OCI-LY1 (cell line): ENCODE measurements around the gene UPK3B.
"Not testable (repeated sequence)": the region's sequence is repeated elsewhere in the genome, so short reads cannot be mapped to it uniquely, and the experiment has no call there.

Experiments used
- H2AFZ ChIP-seq: fragments of 200-600 bp; sonication (generic), shearing (Covaris generic); 2 replicates; pipeline ENCODE4 v1.6.0; 2014; ENCODE audit warnings: antibody characterized with exemption, mild to moderate bottlenecking, low read length
- H3F3A ChIP-seq: fragments of 200-600 bp; sonication (generic), shearing (Covaris generic); 2 replicates; pipeline ENCODE4 v1.6.0; 2014; ENCODE audit warnings: mild to moderate bottlenecking, antibody characterized with exemption, low read length, moderate library complexity; ENCODE audit not compliant: insufficient read depth
- H3K27ac ChIP-seq: fragments of 200-600 bp; sonication (generic); 2 replicates; pipeline ENCODE4 v1.5.1; 2014; ENCODE audit warnings: low read length, mixed run types, mild to moderate bottlenecking, low read depth; ENCODE audit not compliant: poor library complexity, severe bottlenecking
- H3K27me3 ChIP-seq: fragments of 200-600 bp; sonication (generic); 2 replicates; pipeline ENCODE4 v1.6.0; 2014; ENCODE audit warnings: antibody characterized with exemption, mild to moderate bottlenecking, low read length, moderate library complexity; ENCODE audit not compliant: insufficient read depth
- H3K36me3 ChIP-seq: fragments of 200-600 bp; sonication (generic); 2 replicates; pipeline ENCODE4 v1.6.1; 2014; ENCODE audit warnings: mild to moderate bottlenecking, antibody characterized with exemption, low read length, moderate library complexity, mixed read lengths; ENCODE audit not compliant: insufficient read depth
- H3K4me1 ChIP-seq: fragments of 200-600 bp; sonication (generic); 2 replicates; pipeline ENCODE4 v1.5.1; 2014; ENCODE audit warnings: mild to moderate bottlenecking, low read length, moderate library complexity; ENCODE audit not compliant: insufficient read depth, severe bottlenecking
- H3K4me2 ChIP-seq: fragments of 200-600 bp; sonication (generic), shearing (Covaris generic); 2 replicates; pipeline ENCODE4 v1.6.1; 2014; ENCODE audit warnings: low read length
- H3K4me3 ChIP-seq: fragments of 200-600 bp; sonication (generic); 2 replicates; pipeline ENCODE4 v1.5.1; 2014; ENCODE audit warnings: low read length, low read depth, mild to moderate bottlenecking, mixed read lengths; ENCODE audit not compliant: poor library complexity, severe bottlenecking
- H3K79me2 ChIP-seq: fragments of 200-600 bp; shearing (Covaris generic); 2 replicates; pipeline ENCODE4 v1.6.1; 2016; ENCODE audit warnings: mixed run types, low read length, mixed read lengths; ENCODE audit not compliant: insufficient read depth
- H3K9ac ChIP-seq: fragments of 200-600 bp; sonication (generic), shearing (Covaris generic); 2 replicates; pipeline ENCODE4 v1.6.1; 2014; ENCODE audit warnings: mild to moderate bottlenecking, low read length, mixed read lengths
- H3K9me2 ChIP-seq: fragments of 200-600 bp; sonication (generic), shearing (Covaris generic); 2 replicates; pipeline ENCODE4 v1.6.1; 2014; ENCODE audit warnings: low read depth, mild to moderate bottlenecking, low read length, mixed read lengths
- H3K9me3 ChIP-seq: fragments of 200-600 bp; shearing (Covaris generic); 2 replicates; pipeline ENCODE4 v1.6.1; 2014; ENCODE audit warnings: low read length, mixed read lengths
- H4K20me1 ChIP-seq: fragments of 200-600 bp; sonication (generic), shearing (Covaris generic); 2 replicates; pipeline ENCODE4 v1.6.0; 2016; ENCODE audit warnings: mild to moderate bottlenecking, low read length; ENCODE audit not compliant: insufficient read depth

The UPK3B gene

DNA sequence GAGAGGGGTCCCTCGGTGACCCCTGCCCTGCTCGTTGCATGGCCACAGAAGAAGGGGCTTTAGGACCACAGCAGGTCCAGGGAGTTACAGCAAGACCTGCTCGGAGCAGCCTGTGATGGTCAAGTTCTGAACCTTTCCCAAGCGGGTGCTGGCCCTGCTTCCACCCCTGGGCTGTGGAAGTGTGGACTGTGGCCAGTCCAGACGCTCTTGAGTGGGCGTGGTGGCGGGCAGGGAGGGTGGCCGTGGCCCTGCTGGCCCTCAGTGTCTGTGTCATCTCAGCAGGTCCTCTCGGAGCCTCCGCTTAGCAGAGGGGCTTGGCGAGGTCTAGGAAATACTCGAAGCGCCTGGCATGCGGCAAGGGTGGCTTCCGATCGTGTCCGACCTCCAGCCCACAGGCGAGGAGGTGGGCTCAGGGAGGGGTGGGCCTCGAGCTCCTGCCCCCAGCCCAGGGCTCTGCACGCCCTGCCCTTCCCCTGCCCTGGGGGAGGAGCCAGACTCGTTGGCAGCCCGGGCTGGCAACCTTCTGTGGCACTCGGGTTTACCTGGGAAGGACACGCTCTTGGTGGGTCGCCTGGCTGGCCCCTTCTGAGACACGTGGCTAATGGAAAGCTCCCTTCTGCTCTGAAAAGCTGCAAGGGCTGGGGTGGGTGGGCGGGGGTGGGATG is 12.3 kb upstream of the UPK3B start:
- not testable (repeated sequence) for H3K27me3 ChIP-seq, H3K9me3 ChIP-seq, H3K27ac ChIP-seq, H3K4me2 ChIP-seq, H3K9me2 ChIP-seq, H3K36me3 ChIP-seq, H4K20me1 ChIP-seq, H2AFZ ChIP-seq, H3F3A ChIP-seq, H3K4me3 ChIP-seq, H3K4me1 ChIP-seq, H3K9ac ChIP-seq, H3K79me2 ChIP-seq

DNA sequence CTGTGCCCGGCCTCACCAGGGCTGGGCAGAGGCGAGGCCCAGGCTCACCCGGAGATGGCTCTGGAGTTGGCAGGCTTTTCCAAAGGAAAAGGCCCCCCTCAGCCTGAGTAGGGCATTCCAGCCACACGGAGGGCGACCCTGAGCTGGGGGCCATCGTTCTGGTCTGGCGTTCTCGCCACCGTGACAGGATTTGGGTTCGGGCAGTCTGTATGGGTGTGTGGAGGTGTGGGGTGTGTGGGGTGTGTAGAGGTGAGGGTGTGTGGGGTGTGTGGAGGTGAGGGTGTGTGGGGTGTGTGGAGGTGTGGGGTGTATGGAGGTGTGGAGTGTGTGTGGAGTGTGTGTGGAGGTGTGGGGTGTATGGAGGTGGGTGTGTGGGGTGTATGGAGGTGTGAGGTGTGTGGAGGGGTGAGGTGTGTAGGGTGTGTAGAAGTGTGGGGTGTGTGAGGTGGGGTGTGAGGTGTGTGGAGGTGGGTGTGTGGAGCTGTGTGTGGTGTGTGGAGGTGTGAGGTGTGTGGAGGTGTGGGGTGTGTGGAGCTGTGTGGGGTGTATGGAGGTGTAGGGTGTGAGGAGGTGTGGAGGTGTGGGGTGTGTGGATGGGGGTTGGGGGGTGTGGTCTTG is 11.7 kb upstream of the UPK3B start:
- not testable (repeated sequence) for H3K27me3 ChIP-seq, H4K20me1 ChIP-seq, H3F3A ChIP-seq, H3K9ac ChIP-seq, H3K9me3 ChIP-seq, H2AFZ ChIP-seq, H3K36me3 ChIP-seq, H3K9me2 ChIP-seq, H3K27ac ChIP-seq, H3K4me1 ChIP-seq, H3K79me2 ChIP-seq, H3K4me2 ChIP-seq, H3K4me3 ChIP-seq

DNA sequence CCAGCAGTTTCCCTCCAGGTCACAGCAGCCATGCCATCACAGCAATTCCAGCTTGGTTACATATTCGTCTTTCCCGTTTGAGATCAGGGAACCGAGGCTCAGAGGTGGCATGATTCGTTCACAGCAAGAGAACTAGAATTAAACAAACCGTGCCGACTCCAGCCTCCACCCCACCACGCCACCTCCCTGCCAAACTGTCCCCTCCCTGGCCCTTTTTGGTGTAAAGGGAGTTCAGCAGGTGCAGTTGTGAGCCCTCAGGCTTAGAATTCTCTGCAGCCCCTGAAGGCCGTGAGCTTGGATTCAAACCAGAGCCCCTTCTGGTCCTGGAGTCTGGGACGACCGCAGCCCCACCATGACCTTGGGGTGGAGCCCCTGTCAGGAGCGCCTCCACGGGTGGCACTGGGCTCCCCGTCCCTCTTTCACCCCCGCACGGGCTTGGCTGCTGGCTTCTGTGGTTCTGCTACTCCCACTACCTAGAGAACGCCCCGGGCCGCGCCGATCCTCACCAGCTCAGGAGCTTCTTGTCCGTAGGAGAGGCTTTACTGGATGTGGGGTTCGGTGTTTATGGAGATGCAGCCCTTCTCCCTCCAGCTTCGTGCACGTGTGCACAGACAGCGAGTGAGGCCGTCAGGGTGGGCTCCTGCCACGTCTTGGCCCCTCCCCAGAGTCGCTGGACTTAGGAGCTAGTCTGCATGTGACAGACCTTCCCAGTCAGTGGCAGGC is 11.0 kb upstream of the UPK3B start:
- H3K4me1 ChIP-seq, H2AFZ ChIP-seq, H3K9me3 ChIP-seq, H3K9me2 ChIP-seq, H3K9ac ChIP-seq, H4K20me1 ChIP-seq, H3K27ac ChIP-seq, H3K27me3 ChIP-seq, H3F3A ChIP-seq, H3K79me2 ChIP-seq, H3K36me3 ChIP-seq: not testable (repeated sequence)
- peak overlapping the region; percentile 47; the same call in 1 of the 2 replicates for H3K4me2 ChIP-seq
- H3K4me3 ChIP-seq: peak overlapping the region; percentile 29

- H2AFZ ChIP-seq, H3K9me2 ChIP-seq, H3K27ac ChIP-seq, H3K36me3 ChIP-seq, H3F3A ChIP-seq, H3K27me3 ChIP-seq, H3K9ac ChIP-seq, H3K79me2 ChIP-seq, H4K20me1 ChIP-seq, H3K4me1 ChIP-seq, H3K9me3 ChIP-seq: not testable (repeated sequence)
- peak overlapping the region; percentile 47; the same call in 1 of the 2 replicates for H3K4me2 ChIP-seq
- peak overlapping the region; percentile 29 for H3K4me3 ChIP-seq
These were observed 10.5 kb upstream of the UPK3B start for GRCh38 chr7:76499924-76500241.

DNA sequence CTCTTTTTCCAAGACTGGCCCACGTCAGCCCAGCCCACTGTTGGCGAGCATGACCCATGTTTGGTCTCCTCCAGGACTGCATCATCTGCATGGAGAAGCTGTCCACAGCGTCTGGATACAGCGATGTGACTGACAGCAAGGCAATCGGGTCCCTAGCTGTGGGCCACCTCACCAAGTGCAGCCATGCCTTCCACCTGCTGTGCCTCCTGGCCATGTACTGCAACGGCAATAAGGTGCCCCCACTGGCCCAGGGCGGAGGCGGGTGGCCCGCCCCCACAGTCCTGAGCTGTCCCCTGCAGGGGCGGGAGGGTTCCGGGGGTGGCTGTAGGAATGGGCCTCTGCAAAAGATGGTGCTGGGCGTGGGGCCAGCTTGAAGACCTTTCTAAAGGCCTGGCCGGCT is 8.1 kb upstream of the UPK3B start:
- not testable (repeated sequence) for H3K9ac ChIP-seq, H3K36me3 ChIP-seq, H3K4me3 ChIP-seq, H2AFZ ChIP-seq, H3K4me2 ChIP-seq, H3K4me1 ChIP-seq, H3F3A ChIP-seq, H4K20me1 ChIP-seq, H3K27me3 ChIP-seq, H3K79me2 ChIP-seq, H3K9me3 ChIP-seq, H3K27ac ChIP-seq, H3K9me2 ChIP-seq

- not testable (repeated sequence) for H3K36me3 ChIP-seq, H3K4me2 ChIP-seq, H3K4me1 ChIP-seq, H3K79me2 ChIP-seq, H4K20me1 ChIP-seq, H2AFZ ChIP-seq, H3K9ac ChIP-seq, H3K4me3 ChIP-seq, H3F3A ChIP-seq, H3K27ac ChIP-seq, H3K9me3 ChIP-seq, H3K27me3 ChIP-seq, H3K9me2 ChIP-seq
These were observed 7.5 kb upstream of the UPK3B start for GRCh38 chr7:76502836-76503235.

GRCh38 chr7:76503244-76503643 is 7.1 kb upstream of the UPK3B start:
- not testable (repeated sequence) for H2AFZ ChIP-seq, H3F3A ChIP-seq, H3K9me3 ChIP-seq, H3K79me2 ChIP-seq, H3K4me1 ChIP-seq, H3K27me3 ChIP-seq, H3K9me2 ChIP-seq, H4K20me1 ChIP-seq, H3K9ac ChIP-seq, H3K4me3 ChIP-seq, H3K27ac ChIP-seq, H3K4me2 ChIP-seq, H3K36me3 ChIP-seq
